Kidney (tissue), 14 donors: ENCODE results near the gene CCDC82. TPM values are rescaled to one million over a fixed set of nuclear protein-coding genes. Genes with fewer than 3 reads are reported as not detected.

ENCODE experiments used
- DNase-seq, 5 donors: peaks; one replicate each; pipeline ENCODE4 v3.0.0-alpha.2; 2013 to 2020
- FAIRE-seq: peaks from 2 replicates; lab custom pipeline; 2012; peaks lifted over from hg19 to GRCh38; lab: Jason Lieb, UNC
- H3K27ac ChIP-seq, 2 donors: one replicate each; pipeline ENCODE4 v1.7.0; 2013; ENCODE audit warnings: low read depth in 2 of 2, low read length in 2 of 2, inconsistent platforms in 1 of 2
- H3K27me3 ChIP-seq: one replicate; pipeline ENCODE4 v1.7.1; 2013; ENCODE audit warnings: low read length, inconsistent platforms; ENCODE audit not compliant: control insufficient read depth, insufficient read depth
- H3K36me3 ChIP-seq, 3 donors: one replicate each; pipeline versions ENCODE4 v1.7.0 to v1.7.1; 2013; ENCODE audit warnings: low read length in 3 of 3, control low read depth in 1 of 3, inconsistent platforms in 1 of 3; ENCODE audit not compliant: insufficient read depth in 3 of 3, control insufficient read depth in 2 of 3
- H3K4me1 ChIP-seq, 3 donors: one replicate each; pipeline versions ENCODE4 v1.7.0 to v1.7.1; 2013; ENCODE audit warnings: low read length in 3 of 3, inconsistent platforms in 1 of 3, low read depth in 1 of 3; ENCODE audit not compliant: control insufficient read depth in 2 of 3, insufficient read depth in 2 of 3
- H3K4me3 ChIP-seq, 3 donors: one replicate each; pipeline versions ENCODE4 v1.7.0 to v1.8.1; 2013; ENCODE audit warnings: low read length in 3 of 3, control low read depth in 1 of 3, inconsistent platforms in 1 of 3
- H3K9ac ChIP-seq, 3 donors: one replicate each; pipeline versions ENCODE4 v1.7.0 to v1.7.1; 2013; ENCODE audit warnings: low read length in 3 of 3, control low read depth in 1 of 3, inconsistent platforms in 1 of 3
- H3K9me3 ChIP-seq, 3 donors: one replicate each; pipeline versions ENCODE4 v1.7.0 to v1.7.1; 2013; ENCODE audit warnings: low read length in 3 of 3, control low read depth in 1 of 3, inconsistent platforms in 1 of 3; ENCODE audit not compliant: control insufficient read depth in 2 of 3, insufficient read depth in 1 of 3
- CTCF ChIP-seq: IDR thresholded peaks from 3 replicates; pipeline ENCODE4 v1.5.1; 2012; ENCODE audit warnings: mild to moderate bottlenecking, moderate library complexity, borderline replicate concordance; ENCODE audit not compliant: insufficient read depth; ENCODE audit errors: extremely low read depth
- intact Hi-C: fragments of 100-400 bp; cut with DNase I; formaldehyde crosslinking; loops from one replicate; pipeline ENCODE4 v1.11.1; 2022
- polyA plus RNA-seq: library from polyadenylated mRNA; stranded (reverse); fragments of 350-450 nt; fragmentation: Illumina TruSeq; extraction: RNeasy Lipid Tissue Mini Kit (QIAGEN cat#74804); gene quantifications from one replicate; pipeline ENCODE4 v1.2.3, GENCODE V29; 2014; ENCODE audit warnings: low read depth, low replicate concordance; ENCODE audit not compliant: insufficient read depth
- total RNA-seq: library from RNA; stranded (reverse); fragmentation: NEBNext Ultra II Directional; extraction: Animal tissue kit (Norgen Biotek cat#: 25700); gene quantifications from one replicate; pipeline ENCODE4 v1.2.1, GENCODE V29; 2021
- donor health status: control.
- donor health status: control.
- donor health status: control.
- donor health status: control.
- donor health status: control.
- donor health status: DM: yes; HTN: yes; CAD: no.
- donor health status: Normal renal cell carcinoma (clear cell type).

Gene CCDC82
- total and polyA plus RNA-seq, 2 donors from 2014 or later = 13.0 to 25.8 TPM

DNA sequence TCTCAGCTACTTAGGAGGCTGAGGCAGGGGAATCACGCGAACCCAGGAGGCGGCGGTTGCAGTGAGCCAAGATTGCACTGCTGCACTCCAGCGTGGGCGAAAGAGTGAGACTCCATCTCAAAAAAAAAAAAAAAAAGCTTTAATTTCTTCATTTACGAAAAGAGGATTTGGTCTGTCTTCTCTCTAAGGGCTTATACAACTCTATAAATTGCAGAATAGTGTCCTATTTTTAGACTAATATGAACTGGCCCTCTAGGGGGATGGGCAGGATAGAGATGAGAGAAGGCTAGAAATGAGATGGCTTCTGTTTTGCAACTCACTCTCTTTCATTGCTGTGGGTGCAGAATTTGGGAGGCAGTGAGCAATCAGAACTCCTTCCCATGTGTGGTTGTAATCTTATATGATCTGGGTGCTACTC lies 58.0 kb downstream of the CCDC82 start:
- H3K9me3 ChIP-seq = no peaks in the 10 kb centered on the region
- peak overlapping the region in 1 of 3 donors; percentile 2 for H3K4me3 ChIP-seq
- peaks cover 14 to 58% (median 31%) of the 10 kb centered on the region in 3 donors for H3K4me1 ChIP-seq
- H3K36me3 ChIP-seq = no peaks in the 10 kb centered on the region
- no peak overlapping the region for H3K9ac ChIP-seq
- DNase-seq = no peak
- intact Hi-C loops = no loop called here
- TF ChIP-seq CTCF = no peak
- peak overlapping the region in 1 of 2 donors; percentile 10 for H3K27ac ChIP-seq
- FAIRE-seq = no peak
- no peaks in the 10 kb centered on the region for H3K27me3 ChIP-seq

DNA sequence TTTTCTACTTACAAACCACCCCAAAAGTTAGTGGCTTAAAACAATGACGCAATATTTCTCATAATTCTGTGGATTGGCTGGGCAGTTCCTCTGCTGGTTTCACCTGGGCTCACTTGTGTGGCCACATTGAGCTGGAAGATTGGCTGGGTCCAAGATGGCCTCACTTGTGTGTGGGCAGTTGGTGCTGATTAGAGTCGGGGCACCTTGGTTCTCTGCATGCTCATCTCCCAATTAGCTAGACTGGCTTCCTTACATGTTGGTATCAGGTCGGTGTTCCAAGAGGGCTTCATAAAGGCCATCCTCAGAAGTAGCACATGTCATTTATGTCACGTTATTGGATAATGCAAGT lies 59.2 kb downstream of the CCDC82 start:
- Histone ChIP-seq H3K4me3 (no peak overlapping the region), H3K4me1 (peaks cover 11 to 46% (median 24%) of the 10 kb centered on the region in 3 donors), H3K9me3 (no peaks in the 10 kb centered on the region), H3K36me3 (no peaks in the 10 kb centered on the region), H3K27ac (no peak overlapping the region), H3K9ac (no peak overlapping the region), H3K27me3 (no peaks in the 10 kb centered on the region)
- FAIRE-seq (no peak), DNase-seq (no peak)
- intact Hi-C loops = no loop called here
- no peak for TF ChIP-seq CTCF

GRCh38 chr11:96329855-96330510 lies 59.7 kb downstream of the CCDC82 start:
- TF ChIP-seq CTCF = no peak
- Histone ChIP-seq H3K27me3 (no peaks in the 10 kb centered on the region), H3K4me1 (peaks cover 13 to 44% (median 21%) of the 10 kb centered on the region in 3 donors), H3K9me3 (no peaks in the 10 kb centered on the region), H3K4me3 (no peak overlapping the region), H3K9ac (no peak overlapping the region), H3K27ac (peak overlapping the region in 1 of 2 donors; percentile 2), H3K36me3 (no peaks in the 10 kb centered on the region)
- intact Hi-C loops = no loop called here
- FAIRE-seq (no peak), DNase-seq (no peak)

DNA sequence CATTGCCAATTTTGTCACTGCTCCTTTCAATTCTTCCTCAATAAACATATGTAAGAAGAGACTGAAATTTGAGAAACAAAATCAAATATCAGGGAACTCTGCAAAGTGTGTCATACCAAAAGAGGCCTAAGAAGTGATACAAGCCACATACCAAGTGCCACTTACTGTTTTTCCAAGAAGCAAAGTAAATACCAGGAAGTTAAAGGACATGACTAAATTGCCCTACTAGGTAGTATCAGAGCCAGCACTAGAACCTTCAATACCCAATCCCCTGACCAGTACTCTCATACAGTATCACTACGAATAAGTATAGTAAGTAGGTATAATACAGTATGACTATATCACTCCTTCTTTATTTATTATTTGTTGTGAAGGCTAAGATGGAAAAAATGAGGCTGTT lies 60.3 kb downstream of the CCDC82 start:
- no peaks in the 10 kb centered on the region for H3K9me3 ChIP-seq
- H3K9ac ChIP-seq = no peak overlapping the region
- intact Hi-C loops = no loop called here
- H3K27me3 ChIP-seq = no peaks in the 10 kb centered on the region
- no peak overlapping the region for H3K4me3 ChIP-seq
- DNase-seq = no peak
- H3K27ac ChIP-seq = peak overlapping the region in 1 of 2 donors; percentile 40
- H3K4me1 ChIP-seq = peaks cover 13 to 41% (median 19%) of the 10 kb centered on the region in 3 donors
- no peaks in the 10 kb centered on the region for H3K36me3 ChIP-seq
- no peak for FAIRE-seq
- TF ChIP-seq CTCF = no peak
